ENCODE measurements around the gene ANO1. TPM values are rescaled to one million over a fixed set of nuclear protein-coding genes. Genes with fewer than 3 reads are reported as not detected.

Gene ANO1
- total RNA-seq, 1 donor from 2014 or later = 9.1 TPM

GRCh38 chr11:70229737-70230136 lies 151.6 kb downstream of the ANO1 start:
- Mint-ChIP-seq H3K9me3 (ENCODE audit: low read depth) (no peaks in the 10 kb centered on the region), H3K36me3 (ENCODE audit: insufficient read depth) (no peaks in the 10 kb centered on the region), H3K4me1 (ENCODE audit: low read depth) (no peaks in the 10 kb centered on the region), H3K27ac (no peak overlapping the region), H3K4me3 (ENCODE audit: low read depth) (no peak overlapping the region), H3K27me3 (peaks cover 6% of the 10 kb centered on the region)
- TF ChIP-seq CTCF (IDR thresholded peaks at IDR 0.05; ENCODE audit: unreplicated experiment) = no peak
- no peak for DNase-seq (ENCODE audit: low spot score, unreplicated experiment)

- Mint-ChIP-seq H3K36me3 (ENCODE audit: insufficient read depth) (no peaks in the 10 kb centered on the region), H3K4me3 (ENCODE audit: low read depth) (no peak overlapping the region), H3K9me3 (ENCODE audit: low read depth) (no peaks in the 10 kb centered on the region), H3K27ac (no peak overlapping the region), H3K27me3 (peaks cover 6% of the 10 kb centered on the region), H3K4me1 (ENCODE audit: low read depth) (no peaks in the 10 kb centered on the region)
- no peak for DNase-seq (ENCODE audit: low spot score, unreplicated experiment)
- no peak for TF ChIP-seq CTCF (IDR thresholded peaks at IDR 0.05; ENCODE audit: unreplicated experiment)
Observed at GRCh38 chr11:70230151-70230839, 152.2 kb downstream of the ANO1 start.

GRCh38 chr11:70230840-70231710 lies 153.0 kb downstream of the ANO1 start:
- Mint-ChIP-seq H3K36me3 (ENCODE audit: insufficient read depth) (no peaks in the 10 kb centered on the region), H3K9me3 (ENCODE audit: low read depth) (no peaks in the 10 kb centered on the region), H3K27me3 (peaks cover 6% of the 10 kb centered on the region), H3K4me3 (ENCODE audit: low read depth) (no peak overlapping the region), H3K4me1 (ENCODE audit: low read depth) (no peaks in the 10 kb centered on the region), H3K27ac (no peak overlapping the region)
- TF ChIP-seq CTCF (IDR thresholded peaks at IDR 0.05; ENCODE audit: unreplicated experiment) = no peak
- no peak for DNase-seq (ENCODE audit: low spot score, unreplicated experiment)

GRCh38 chr11:70233034-70233433 lies 154.9 kb downstream of the ANO1 start:
- no peaks in the 10 kb centered on the region for H3K36me3 Mint-ChIP-seq (ENCODE audit: insufficient read depth)
- TF ChIP-seq CTCF (IDR thresholded peaks at IDR 0.05; ENCODE audit: unreplicated experiment) = no peak
- DNase-seq (ENCODE audit: low spot score, unreplicated experiment) = no peak
- H3K4me1 Mint-ChIP-seq (ENCODE audit: low read depth) = no peaks in the 10 kb centered on the region
- H3K27ac Mint-ChIP-seq = no peak overlapping the region
- no peak overlapping the region for H3K4me3 Mint-ChIP-seq (ENCODE audit: low read depth)
- H3K27me3 Mint-ChIP-seq = peaks cover 3% of the 10 kb centered on the region
- H3K9me3 Mint-ChIP-seq (ENCODE audit: low read depth) = no peaks in the 10 kb centered on the region

- Mint-ChIP-seq H3K27me3 (peaks cover 3% of the 10 kb centered on the region), H3K4me1 (ENCODE audit: low read depth) (no peaks in the 10 kb centered on the region), H3K4me3 (ENCODE audit: low read depth) (no peak overlapping the region), H3K9me3 (ENCODE audit: low read depth) (no peaks in the 10 kb centered on the region), H3K36me3 (ENCODE audit: insufficient read depth) (no peaks in the 10 kb centered on the region), H3K27ac (no peak overlapping the region)
- no peak for DNase-seq (ENCODE audit: low spot score, unreplicated experiment)
- TF ChIP-seq CTCF (IDR thresholded peaks at IDR 0.05; ENCODE audit: unreplicated experiment) = no peak
Observed at GRCh38 chr11:70233511-70233934, 155.4 kb downstream of the ANO1 start.

All from progenitor cell of endocrine pancreas (in vitro differentiated cells).